GM23338 (cell line): Measurements from ENCODE around the gene TEDC1. TPM values are rescaled to one million over a fixed set of nuclear protein-coding genes. Genes with fewer than 3 reads are reported as not detected.

ENCODE experiments used
- ATAC-seq: fragments of 200-7000 bp; cut with Tn5 transposase; 3 replicates; pipeline ENCODE4 v1.9.1; 2020
- DNase-seq: peaks from one replicate; pipeline ENCODE4 v3.0.0-alpha.2; 2015; ENCODE audit warnings: low spot score
- H2AFZ ChIP-seq: fragments of 200-600 bp; sonication (generic); 2 replicates; pipeline ENCODE4 v1.8.0; 2016; ENCODE audit warnings: antibody characterized with exemption, mild to moderate bottlenecking, moderate library complexity
- H3F3A ChIP-seq: fragments of 200-600 bp; sonication (generic); replicated peaks from 2 replicates; pipeline ENCODE4 v1.8.0; 2017; ENCODE audit warnings: antibody characterized with exemption, mixed run types, low read depth
- H3K27ac ChIP-seq: fragments of 200-600 bp; sonication (generic); 2 replicates; pipeline ENCODE4 v1.6.1; 2016; ENCODE audit warnings: low read depth
- H3K27me3 ChIP-seq: fragments of 200-600 bp; sonication (generic); 2 replicates; pipeline ENCODE4 v1.8.0; 2016; ENCODE audit warnings: mild to moderate bottlenecking, mixed run types, moderate library complexity; ENCODE audit not compliant: insufficient read depth
- H3K36me3 ChIP-seq: fragments of 200-600 bp; sonication (generic); 2 replicates; pipeline ENCODE4 v1.8.0; 2016; ENCODE audit warnings: mild to moderate bottlenecking; ENCODE audit not compliant: insufficient read depth
- H3K4me1 ChIP-seq: fragments of 200-600 bp; sonication (generic); 2 replicates; pipeline ENCODE4 v1.8.0; 2016; ENCODE audit warnings: mild to moderate bottlenecking, moderate library complexity; ENCODE audit not compliant: insufficient read depth
- H3K4me2 ChIP-seq: fragments of 200-600 bp; sonication (generic); 2 replicates; pipeline ENCODE4 v1.7.1; 2017; ENCODE audit warnings: mixed run types
- H3K4me3 ChIP-seq: fragments of 200-600 bp; sonication (generic); 2 replicates; pipeline ENCODE4 v1.6.1; 2016; ENCODE audit warnings: mixed run types
- H3K79me2 ChIP-seq: fragments of 200-600 bp; sonication (generic); replicated peaks from 2 replicates; pipeline ENCODE4 v1.8.0; 2017; ENCODE audit warnings: mild to moderate bottlenecking; ENCODE audit not compliant: insufficient read depth
- H3K9me2 ChIP-seq: fragments of 200-600 bp; sonication (generic); 2 replicates; pipeline ENCODE4 v1.8.0; 2017; ENCODE audit not compliant: insufficient read depth
- H4K20me1 ChIP-seq: fragments of 200-600 bp; sonication (generic); replicated peaks from 2 replicates; pipeline ENCODE4 v1.8.0; 2017; ENCODE audit warnings: mild to moderate bottlenecking; ENCODE audit not compliant: insufficient read depth
- H3K27ac Mint-ChIP-seq: 2 replicates; pipeline ENCODE4 v1.8.0; 2020; ENCODE audit warnings: inconsistent platforms, mild to moderate bottlenecking, moderate library complexity, mixed read lengths
- H3K27me3 Mint-ChIP-seq: 3 replicates; pipeline ENCODE4 v1.8.0; 2022; ENCODE audit warnings: low read depth, mild to moderate bottlenecking, moderate library complexity, mixed read lengths, inconsistent platforms; ENCODE audit not compliant: insufficient read depth, poor library complexity
- H3K36me3 Mint-ChIP-seq: 3 replicates; pipeline ENCODE4 v1.8.0; 2021; ENCODE audit warnings: low read depth, mild to moderate bottlenecking, inconsistent platforms, moderate library complexity, mixed read lengths
- H3K4me1 Mint-ChIP-seq: 3 replicates; pipeline ENCODE4 v1.8.0; 2020; ENCODE audit warnings: mild to moderate bottlenecking, inconsistent platforms, mixed read lengths
- H3K4me3 Mint-ChIP-seq: 3 replicates; pipeline ENCODE4 v1.8.0; 2021; ENCODE audit warnings: moderate library complexity, mild to moderate bottlenecking, inconsistent platforms, mixed read lengths
- H3K9me3 Mint-ChIP-seq: 3 replicates; pipeline ENCODE4 v1.8.0; 2020; ENCODE audit warnings: moderate library complexity, mild to moderate bottlenecking, inconsistent platforms, mixed read lengths
- CREB1 ChIP-seq: fragments of 250-450 bp; sonication (Bioruptor Pico); IDR thresholded peaks from 2 replicates; pipeline ENCODE4 v1.5.0; 2020; ENCODE audit warnings: low read depth, mild to moderate bottlenecking, moderate library complexity
- EZH2 ChIP-seq: fragments of 200-600 bp; sonication (generic); IDR thresholded peaks from one replicate; pipeline ENCODE4 v1.8.0; 2017; ENCODE audit warnings: antibody characterized with exemption, mild to moderate bottlenecking, low read depth; ENCODE audit not compliant: unreplicated experiment
- EZH2phosphoT487 ChIP-seq: fragments of 200-600 bp; sonication (generic); IDR thresholded peaks from one replicate; pipeline ENCODE4 v1.8.1; 2018; ENCODE audit warnings: antibody characterized with exemption; ENCODE audit not compliant: unreplicated experiment
- JUNB ChIP-seq: IDR thresholded peaks from one replicate; pipeline ENCODE4 v1.6.1; 2016; ENCODE audit warnings: antibody characterized with exemption; ENCODE audit not compliant: unreplicated experiment
- NANOG ChIP-seq: IDR thresholded peaks from 2 replicates; pipeline ENCODE4 v1.6.1; 2016; ENCODE audit warnings: antibody characterized with exemption, borderline replicate concordance
- POLR2AphosphoS5 ChIP-seq: IDR thresholded peaks from 2 replicates; pipeline ENCODE4 v1.6.1; 2016; ENCODE audit warnings: antibody characterized with exemption, low read depth
- STAT1 ChIP-seq: IDR thresholded peaks from one replicate; pipeline ENCODE4 v1.6.1; 2016; ENCODE audit warnings: antibody characterized with exemption; ENCODE audit not compliant: unreplicated experiment
- ZNF114 ChIP-seq: fragments of 250-450 bp; sonication (Bioruptor Pico); IDR thresholded peaks from 2 replicates; pipeline ENCODE4 v1.5.0; 2020; ENCODE audit warnings: mild to moderate bottlenecking, moderate library complexity
- ZNF331 ChIP-seq: fragments of 250-450 bp; sonication (Bioruptor Pico); IDR thresholded peaks from 2 replicates; pipeline ENCODE4 v1.5.0; 2020; ENCODE audit warnings: low read depth, mild to moderate bottlenecking, moderate library complexity
- polyA plus RNA-seq: library from polyadenylated mRNA; unstranded; fragments of >200 nt; fragmentation: Nextera tagmentation; extraction: Ambion mirVana; gene quantifications from 2 replicates; pipeline ENCODE4 v1.2.1, GENCODE V29; 2016
- total RNA-seq: library from RNA; depleted of rRNA; stranded (reverse); fragments of >200 nt; shearing (Covaris generic); gene quantifications from 2 replicates; pipeline ENCODE4 v1.2.3, GENCODE V29; 2014
- TF ChIP-seq, protein P1 (sequence below), 2 experiments: fragments of 200-600 bp in 1 of 2; sonication (generic) in 1 of 2; conservative IDR thresholded peaks; 2 replicates each; pipeline versions ENCODE4 v1.5.1 to v1.6.1; 2016 to 2017; ENCODE audit warnings: antibody characterized with exemption in 2 of 2, low read depth in 2 of 2, mild to moderate bottlenecking in 2 of 2, moderate library complexity in 1 of 2
- TF ChIP-seq, protein P2 (sequence below): IDR thresholded peaks from 2 replicates; pipeline ENCODE4 v1.6.1; 2016; ENCODE audit warnings: antibody characterized with exemption
- TF ChIP-seq, protein P3 (sequence below): IDR thresholded peaks from one replicate; pipeline ENCODE4 v1.6.1; 2018; ENCODE audit warnings: antibody characterized with exemption; ENCODE audit not compliant: unreplicated experiment

Gene TEDC1
- total and polyA plus RNA-seq, 2 experiments from 2014 or later = 5.9 to 16.3 TPM

DNA sequence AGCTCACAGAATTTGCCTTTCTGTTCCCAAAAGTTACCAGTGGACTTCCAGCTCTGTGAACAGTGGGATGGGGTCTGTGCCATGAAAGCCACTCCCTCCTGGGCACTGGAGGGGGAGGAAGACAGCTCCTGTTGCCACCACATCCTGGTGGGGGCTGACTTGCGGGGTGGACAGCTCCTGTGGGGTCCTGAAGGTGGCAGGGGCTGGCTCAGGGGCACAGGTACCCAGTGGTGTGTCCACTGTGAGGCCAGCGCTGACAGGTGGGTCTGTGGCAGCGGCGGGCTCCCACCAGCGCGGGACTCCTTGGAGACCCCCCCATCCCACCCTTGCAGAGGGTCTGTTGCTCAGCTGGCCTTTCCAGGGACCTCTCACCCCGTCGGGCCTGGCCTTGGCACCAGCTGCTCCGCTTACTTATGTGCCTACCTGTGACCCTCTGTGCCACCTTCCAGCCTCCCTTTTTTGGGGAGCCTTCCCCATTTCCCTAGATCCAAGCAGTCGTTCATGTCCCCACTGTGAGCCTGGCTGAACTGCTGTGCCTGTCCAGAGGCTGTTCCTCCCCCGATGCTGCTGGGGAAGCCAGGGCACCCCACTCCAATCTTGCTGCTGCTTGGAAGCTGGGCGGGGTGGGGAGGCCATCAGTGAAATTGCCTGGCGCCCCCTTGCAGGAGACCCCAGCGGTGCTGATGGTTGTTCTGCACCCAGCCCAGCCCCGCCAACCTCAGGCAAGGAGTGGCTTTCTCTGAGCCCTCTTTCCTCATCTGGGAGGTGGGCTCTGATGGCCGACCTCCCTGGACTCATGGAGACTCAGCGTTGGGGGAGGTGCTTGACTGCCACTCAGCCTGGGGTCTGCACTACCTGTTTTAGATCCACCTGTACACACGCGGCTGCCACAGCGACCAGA, 2.2 kb downstream of the TEDC1 start:
- Mint-ChIP-seq H3K27me3 (peaks cover 24% of the 10 kb centered on the region), H3K4me1 (peaks cover 5% of the 10 kb centered on the region; the same call in 2 of the 3 replicates), H3K36me3 (no peaks in the 10 kb centered on the region), H3K27ac (no peak overlapping the region), H3K9me3 (peaks cover 6% of the 10 kb centered on the region; the same call in 2 of the 3 replicates), H3K4me3 (no peak overlapping the region)
- Histone ChIP-seq H3K79me2 (no peaks in the 10 kb centered on the region), H4K20me1 (no peaks in the 10 kb centered on the region), H3K9me2 (peaks cover 3% of the 10 kb centered on the region; the same call in 1 of the 2 replicates), H3K27me3 (peaks cover 20% of the 10 kb centered on the region), H3F3A (peaks cover 4% of the 10 kb centered on the region; the same call in 1 of the 2 replicates), H3K4me3 (no peak overlapping the region), H3K4me2 (no peak overlapping the region), H2AFZ (no peak overlapping the region), H3K27ac (no peak overlapping the region), H3K36me3 (no peaks in the 10 kb centered on the region), H3K4me1 (peaks cover 4% of the 10 kb centered on the region; the same call in 1 of the 2 replicates)
- ATAC-seq (no peak), DNase-seq (no peak)
- TF ChIP-seq STAT1 = no peak
- TF ChIP-seq JUNB = no peak
- TF ChIP-seq CREB1 (CRISPR knock-in tag) = no peak
- TF ChIP-seq, protein P1, sequence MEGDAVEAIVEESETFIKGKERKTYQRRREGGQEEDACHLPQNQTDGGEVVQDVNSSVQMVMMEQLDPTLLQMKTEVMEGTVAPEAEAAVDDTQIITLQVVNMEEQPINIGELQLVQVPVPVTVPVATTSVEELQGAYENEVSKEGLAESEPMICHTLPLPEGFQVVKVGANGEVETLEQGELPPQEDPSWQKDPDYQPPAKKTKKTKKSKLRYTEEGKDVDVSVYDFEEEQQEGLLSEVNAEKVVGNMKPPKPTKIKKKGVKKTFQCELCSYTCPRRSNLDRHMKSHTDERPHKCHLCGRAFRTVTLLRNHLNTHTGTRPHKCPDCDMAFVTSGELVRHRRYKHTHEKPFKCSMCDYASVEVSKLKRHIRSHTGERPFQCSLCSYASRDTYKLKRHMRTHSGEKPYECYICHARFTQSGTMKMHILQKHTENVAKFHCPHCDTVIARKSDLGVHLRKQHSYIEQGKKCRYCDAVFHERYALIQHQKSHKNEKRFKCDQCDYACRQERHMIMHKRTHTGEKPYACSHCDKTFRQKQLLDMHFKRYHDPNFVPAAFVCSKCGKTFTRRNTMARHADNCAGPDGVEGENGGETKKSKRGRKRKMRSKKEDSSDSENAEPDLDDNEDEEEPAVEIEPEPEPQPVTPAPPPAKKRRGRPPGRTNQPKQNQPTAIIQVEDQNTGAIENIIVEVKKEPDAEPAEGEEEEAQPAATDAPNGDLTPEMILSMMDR (conservative IDR thresholded peaks at IDR 0.05; ENCODE audit: low read depth in 2 of 2) = no peak
- TF ChIP-seq EZH2 = no peak
- TF ChIP-seq POLR2AphosphoS5 = no peak
- TF ChIP-seq ZNF331 (CRISPR knock-in tag) = no peak
- TF ChIP-seq, protein P2, sequence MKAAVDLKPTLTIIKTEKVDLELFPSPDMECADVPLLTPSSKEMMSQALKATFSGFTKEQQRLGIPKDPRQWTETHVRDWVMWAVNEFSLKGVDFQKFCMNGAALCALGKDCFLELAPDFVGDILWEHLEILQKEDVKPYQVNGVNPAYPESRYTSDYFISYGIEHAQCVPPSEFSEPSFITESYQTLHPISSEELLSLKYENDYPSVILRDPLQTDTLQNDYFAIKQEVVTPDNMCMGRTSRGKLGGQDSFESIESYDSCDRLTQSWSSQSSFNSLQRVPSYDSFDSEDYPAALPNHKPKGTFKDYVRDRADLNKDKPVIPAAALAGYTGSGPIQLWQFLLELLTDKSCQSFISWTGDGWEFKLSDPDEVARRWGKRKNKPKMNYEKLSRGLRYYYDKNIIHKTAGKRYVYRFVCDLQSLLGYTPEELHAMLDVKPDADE = no peak

DNA sequence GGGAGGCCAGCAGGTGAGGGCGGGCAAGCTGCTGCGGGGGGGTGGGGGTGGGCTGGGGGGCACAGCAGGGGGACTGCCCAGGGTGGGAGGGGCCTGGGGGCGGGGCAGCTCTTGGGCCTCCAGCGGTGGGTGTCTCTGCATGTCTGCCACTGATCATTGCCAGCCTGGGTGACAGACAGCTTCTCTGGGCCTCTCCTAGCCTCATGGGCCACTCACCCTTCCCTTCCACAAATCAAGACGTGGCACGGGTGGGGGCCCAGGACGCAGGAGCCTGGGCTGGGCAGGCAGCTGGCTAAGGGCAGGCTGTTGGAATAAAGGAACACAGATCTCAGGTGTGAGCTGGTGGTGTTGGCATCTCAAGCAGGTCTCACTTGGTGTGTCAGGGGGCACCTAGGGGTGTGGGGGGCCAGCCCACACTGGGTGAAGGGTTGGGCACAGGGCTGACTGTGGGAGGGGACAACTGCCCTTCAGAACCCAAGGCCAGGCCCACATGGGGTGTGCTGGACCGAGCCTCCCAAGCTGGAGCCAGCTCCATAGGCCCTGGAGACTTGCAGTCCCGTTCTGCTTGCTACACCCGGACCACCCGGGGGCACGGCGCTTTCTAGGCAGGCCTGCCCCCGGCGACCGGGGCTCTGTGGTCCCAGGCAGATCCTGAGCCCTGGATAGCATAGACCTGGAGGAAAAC, 3.0 kb downstream of the TEDC1 start:
- Mint-ChIP-seq H3K36me3 (no peaks in the 10 kb centered on the region), H3K9me3 (peaks cover 6% of the 10 kb centered on the region; the same call in 2 of the 3 replicates), H3K4me1 (peaks cover 5% of the 10 kb centered on the region; the same call in 2 of the 3 replicates), H3K4me3 (no peak overlapping the region), H3K27ac (no peak overlapping the region), H3K27me3 (peaks cover 19% of the 10 kb centered on the region)
- Histone ChIP-seq H3K36me3 (no peaks in the 10 kb centered on the region), H3K27ac (no peak overlapping the region), H2AFZ (no peak overlapping the region), H3K4me2 (no peak overlapping the region), H3K4me1 (peaks cover 4% of the 10 kb centered on the region; the same call in 1 of the 2 replicates), H3K9me2 (peaks cover 3% of the 10 kb centered on the region; the same call in 1 of the 2 replicates), H3K79me2 (no peaks in the 10 kb centered on the region), H3K27me3 (peaks cover 11% of the 10 kb centered on the region), H3F3A (peaks cover 4% of the 10 kb centered on the region; the same call in 1 of the 2 replicates), H4K20me1 (no peaks in the 10 kb centered on the region), H3K4me3 (no peak overlapping the region)
- DNase-seq = no peak
- ATAC-seq = no peak
- no peak for TF ChIP-seq NANOG
- TF ChIP-seq EZH2phosphoT487 = no peak
- TF ChIP-seq ZNF114 (CRISPR knock-in tag) = no peak
- TF ChIP-seq, protein P2 = no peak
- no peak for TF ChIP-seq POLR2AphosphoS5
- TF ChIP-seq, protein P3, sequence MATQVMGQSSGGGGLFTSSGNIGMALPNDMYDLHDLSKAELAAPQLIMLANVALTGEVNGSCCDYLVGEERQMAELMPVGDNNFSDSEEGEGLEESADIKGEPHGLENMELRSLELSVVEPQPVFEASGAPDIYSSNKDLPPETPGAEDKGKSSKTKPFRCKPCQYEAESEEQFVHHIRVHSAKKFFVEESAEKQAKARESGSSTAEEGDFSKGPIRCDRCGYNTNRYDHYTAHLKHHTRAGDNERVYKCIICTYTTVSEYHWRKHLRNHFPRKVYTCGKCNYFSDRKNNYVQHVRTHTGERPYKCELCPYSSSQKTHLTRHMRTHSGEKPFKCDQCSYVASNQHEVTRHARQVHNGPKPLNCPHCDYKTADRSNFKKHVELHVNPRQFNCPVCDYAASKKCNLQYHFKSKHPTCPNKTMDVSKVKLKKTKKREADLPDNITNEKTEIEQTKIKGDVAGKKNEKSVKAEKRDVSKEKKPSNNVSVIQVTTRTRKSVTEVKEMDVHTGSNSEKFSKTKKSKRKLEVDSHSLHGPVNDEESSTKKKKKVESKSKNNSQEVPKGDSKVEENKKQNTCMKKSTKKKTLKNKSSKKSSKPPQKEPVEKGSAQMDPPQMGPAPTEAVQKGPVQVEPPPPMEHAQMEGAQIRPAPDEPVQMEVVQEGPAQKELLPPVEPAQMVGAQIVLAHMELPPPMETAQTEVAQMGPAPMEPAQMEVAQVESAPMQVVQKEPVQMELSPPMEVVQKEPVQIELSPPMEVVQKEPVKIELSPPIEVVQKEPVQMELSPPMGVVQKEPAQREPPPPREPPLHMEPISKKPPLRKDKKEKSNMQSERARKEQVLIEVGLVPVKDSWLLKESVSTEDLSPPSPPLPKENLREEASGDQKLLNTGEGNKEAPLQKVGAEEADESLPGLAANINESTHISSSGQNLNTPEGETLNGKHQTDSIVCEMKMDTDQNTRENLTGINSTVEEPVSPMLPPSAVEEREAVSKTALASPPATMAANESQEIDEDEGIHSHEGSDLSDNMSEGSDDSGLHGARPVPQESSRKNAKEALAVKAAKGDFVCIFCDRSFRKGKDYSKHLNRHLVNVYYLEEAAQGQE = no peak
